ENCODE data around the gene GAL3ST3. TPM values are rescaled to one million over a fixed set of nuclear protein-coding genes. Genes with fewer than 3 reads are reported as not detected.

The GAL3ST3 gene
- total RNA-seq, 1 donor: not detected

- H3K4me1 ChIP-seq (ENCODE audit: insufficient read depth, low read length): peaks cover 8% of the 10 kb centered on the region
- H3K27me3 ChIP-seq (ENCODE audit: insufficient read depth, low read length): no peaks in the 10 kb centered on the region
- H3K9me3 ChIP-seq (ENCODE audit: low read depth, low read length): no peaks in the 10 kb centered on the region
- H3K27ac ChIP-seq (ENCODE audit: low read depth, low read length): no peak overlapping the region
- no peak for TF ChIP-seq CTCF (IDR thresholded peaks at IDR 0.05; ENCODE audit: extremely low read depth, low read depth, low read length)
- peaks cover 13% of the 10 kb centered on the region for H3K36me3 ChIP-seq (ENCODE audit: insufficient read depth, low read length)
- no peaks in the 10 kb centered on the region for H4K20me1 ChIP-seq (ENCODE audit: insufficient read depth, low read length)
- DNase-seq (ENCODE audit: insufficient read length, low spot score, missing footprints): peak; percentile 83
- H2AFZ ChIP-seq (ENCODE audit: low read length): no peak overlapping the region
- no peak overlapping the region for H3K4me2 ChIP-seq (ENCODE audit: insufficient read depth, low read length)
- H3K79me2 ChIP-seq (ENCODE audit: insufficient read depth, low read length): peaks cover 24% of the 10 kb centered on the region
- no peak overlapping the region for H3K4me3 ChIP-seq (ENCODE audit: insufficient read depth, low read length)
Measured at GRCh38 chr11:66006134-66006890, 42.6 kb downstream of the GAL3ST3 start.

- H4K20me1 ChIP-seq (ENCODE audit: insufficient read depth, low read length): peaks cover 7% of the 10 kb centered on the region
- peaks cover 26% of the 10 kb centered on the region for H3K36me3 ChIP-seq (ENCODE audit: insufficient read depth, low read length)
- peaks cover 42% of the 10 kb centered on the region for H3K79me2 ChIP-seq (ENCODE audit: insufficient read depth, low read length)
- H3K27ac ChIP-seq (ENCODE audit: low read depth, low read length): no peak overlapping the region
- peaks cover 7% of the 10 kb centered on the region for H3K4me1 ChIP-seq (ENCODE audit: insufficient read depth, low read length)
- H3K27me3 ChIP-seq (ENCODE audit: insufficient read depth, low read length): no peaks in the 10 kb centered on the region
- no peak overlapping the region for H2AFZ ChIP-seq (ENCODE audit: low read length)
- H3K4me2 ChIP-seq (ENCODE audit: insufficient read depth, low read length): no peak overlapping the region
- peak; percentile 30 for DNase-seq (ENCODE audit: insufficient read length, low spot score, missing footprints)
- no peaks in the 10 kb centered on the region for H3K9me3 ChIP-seq (ENCODE audit: low read depth, low read length)
- no peak overlapping the region for H3K4me3 ChIP-seq (ENCODE audit: insufficient read depth, low read length)
- TF ChIP-seq CTCF (IDR thresholded peaks at IDR 0.05; ENCODE audit: extremely low read depth, low read depth, low read length): no peak
Measured at GRCh38 chr11:66004186-66004585, 44.8 kb downstream of the GAL3ST3 start.

- DNase-seq (ENCODE audit: insufficient read length, low spot score, missing footprints): peak; percentile 9
- H3K9me3 ChIP-seq (ENCODE audit: low read depth, low read length): no peaks in the 10 kb centered on the region
- H3K27me3 ChIP-seq (ENCODE audit: insufficient read depth, low read length): no peaks in the 10 kb centered on the region
- H3K4me1 ChIP-seq (ENCODE audit: insufficient read depth, low read length): peaks cover 7% of the 10 kb centered on the region
- peak overlapping the region; percentile 90 for H3K4me2 ChIP-seq (ENCODE audit: insufficient read depth, low read length)
- no peak overlapping the region for H2AFZ ChIP-seq (ENCODE audit: low read length)
- no peak overlapping the region for H3K27ac ChIP-seq (ENCODE audit: low read depth, low read length)
- peaks cover 50% of the 10 kb centered on the region for H3K79me2 ChIP-seq (ENCODE audit: insufficient read depth, low read length)
- peak overlapping the region; percentile 95 for H3K4me3 ChIP-seq (ENCODE audit: insufficient read depth, low read length)
- peaks cover 7% of the 10 kb centered on the region for H4K20me1 ChIP-seq (ENCODE audit: insufficient read depth, low read length)
- no peak for TF ChIP-seq CTCF (IDR thresholded peaks at IDR 0.05; ENCODE audit: extremely low read depth, low read depth, low read length)
- peaks cover 34% of the 10 kb centered on the region for H3K36me3 ChIP-seq (ENCODE audit: insufficient read depth, low read length)
Measured at GRCh38 chr11:66003291-66003690, 45.7 kb downstream of the GAL3ST3 start.

- H3K36me3 ChIP-seq (ENCODE audit: insufficient read depth, low read length): peaks cover 40% of the 10 kb centered on the region
- H3K27ac ChIP-seq (ENCODE audit: low read depth, low read length): peak overlapping the region; percentile 93
- peaks cover 7% of the 10 kb centered on the region for H3K4me1 ChIP-seq (ENCODE audit: insufficient read depth, low read length)
- peak overlapping the region; percentile 95 for H3K4me3 ChIP-seq (ENCODE audit: insufficient read depth, low read length)
- no peaks in the 10 kb centered on the region for H3K27me3 ChIP-seq (ENCODE audit: insufficient read depth, low read length)
- H3K9me3 ChIP-seq (ENCODE audit: low read depth, low read length): no peaks in the 10 kb centered on the region
- peak; percentile 92 for DNase-seq (ENCODE audit: insufficient read length, low spot score, missing footprints)
- H3K4me2 ChIP-seq (ENCODE audit: insufficient read depth, low read length): peak overlapping the region; percentile 90
- H4K20me1 ChIP-seq (ENCODE audit: insufficient read depth, low read length): peaks cover 7% of the 10 kb centered on the region
- H2AFZ ChIP-seq (ENCODE audit: low read length): peak overlapping the region; percentile 98
- peaks cover 51% of the 10 kb centered on the region for H3K79me2 ChIP-seq (ENCODE audit: insufficient read depth, low read length)
- no peak for TF ChIP-seq CTCF (IDR thresholded peaks at IDR 0.05; ENCODE audit: extremely low read depth, low read depth, low read length)
Measured at GRCh38 chr11:66002648-66003225, 46.2 kb downstream of the GAL3ST3 start.

Measured in osteoblast (primary cell).